Skeletal muscle satellite cell (primary cell): Measurements from ENCODE around the gene NUDT5.

Source experiments
- H3K27me3 ChIP-seq: 2 replicates; pipeline ENCODE4 v1.7.0; 2013; ENCODE audit warnings: low read length; ENCODE audit not compliant: control insufficient read depth, insufficient read depth
- H3K36me3 ChIP-seq: 2 replicates; pipeline ENCODE4 v1.7.0; 2013; ENCODE audit warnings: mild to moderate bottlenecking, control low read depth, low read length; ENCODE audit not compliant: insufficient read depth
- H3K4me1 ChIP-seq: 2 replicates; pipeline ENCODE4 v1.7.0; 2013; ENCODE audit warnings: low read length; ENCODE audit not compliant: control insufficient read depth, insufficient read depth
- H3K4me2 ChIP-seq: 2 replicates; pipeline ENCODE4 v1.7.0; 2013; ENCODE audit warnings: mild to moderate bottlenecking, low read length
- H3K4me3 ChIP-seq: 2 replicates; pipeline ENCODE4 v1.7.0; 2013; ENCODE audit warnings: low read length
- H3K9ac ChIP-seq: 2 replicates; pipeline ENCODE4 v1.7.0; 2013; ENCODE audit warnings: mild to moderate bottlenecking, low read depth, low read length, moderate library complexity
- H3K9me3 ChIP-seq: replicated peaks from 2 replicates; pipeline ENCODE4 v1.7.0; 2013; ENCODE audit warnings: mild to moderate bottlenecking, control low read depth, low read length

The NUDT5 gene

DNA sequence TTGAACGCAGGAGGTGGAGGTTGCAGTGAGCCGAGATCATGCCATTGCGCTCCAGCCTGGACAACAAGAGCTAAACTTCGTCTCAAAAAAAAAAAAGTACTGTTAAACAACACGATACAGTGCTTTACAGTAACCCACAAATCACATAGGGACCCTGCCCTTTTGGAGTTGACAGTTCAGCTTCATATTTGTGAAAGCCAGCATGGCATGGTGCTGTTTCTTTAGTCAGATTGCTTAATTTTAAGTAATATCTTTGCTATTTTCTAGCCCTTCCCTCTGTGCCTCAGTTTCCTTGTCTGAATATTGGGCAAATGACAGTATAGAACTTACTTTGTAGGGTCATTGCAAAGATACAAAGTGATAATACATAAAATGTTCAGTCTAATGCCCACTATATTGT is 5.2 kb upstream of the NUDT5 start:
- Histone ChIP-seq H3K9ac (no peak overlapping the region), H3K27me3 (no peaks in the 10 kb centered on the region), H3K4me2 (no peak overlapping the region), H3K9me3 (no peaks in the 10 kb centered on the region), H3K4me3 (no peak overlapping the region), H3K4me1 (peaks cover 7% of the 10 kb centered on the region), H3K36me3 (peaks cover 46% of the 10 kb centered on the region)

DNA sequence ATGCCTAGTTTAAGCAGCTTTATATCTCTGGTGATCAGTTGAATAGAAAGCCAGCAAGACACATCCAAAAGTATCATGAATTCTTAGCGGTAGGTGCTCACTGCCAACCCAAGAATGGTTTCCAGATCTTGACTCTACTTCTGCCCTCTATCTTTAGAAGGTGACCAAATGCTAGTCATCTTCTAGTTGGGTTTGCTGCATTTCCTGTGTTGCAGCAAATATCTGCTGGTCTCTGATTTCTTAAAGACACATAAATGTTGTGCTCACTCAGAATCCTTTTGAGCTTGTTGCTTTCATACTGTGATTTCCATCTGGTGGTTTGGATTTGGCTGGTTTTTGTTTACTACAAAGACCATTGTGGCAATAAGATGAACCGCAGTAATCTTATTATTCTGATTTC is 2.5 kb upstream of the NUDT5 start:
- H3K36me3 ChIP-seq = peaks cover 33% of the 10 kb centered on the region
- H3K9me3 ChIP-seq = no peaks in the 10 kb centered on the region
- peak overlapping the region; percentile 3 for H3K4me3 ChIP-seq
- peaks cover 14% of the 10 kb centered on the region for H3K4me1 ChIP-seq
- H3K9ac ChIP-seq = no peak overlapping the region
- peak overlapping the region; percentile 59 for H3K4me2 ChIP-seq
- no peaks in the 10 kb centered on the region for H3K27me3 ChIP-seq

DNA sequence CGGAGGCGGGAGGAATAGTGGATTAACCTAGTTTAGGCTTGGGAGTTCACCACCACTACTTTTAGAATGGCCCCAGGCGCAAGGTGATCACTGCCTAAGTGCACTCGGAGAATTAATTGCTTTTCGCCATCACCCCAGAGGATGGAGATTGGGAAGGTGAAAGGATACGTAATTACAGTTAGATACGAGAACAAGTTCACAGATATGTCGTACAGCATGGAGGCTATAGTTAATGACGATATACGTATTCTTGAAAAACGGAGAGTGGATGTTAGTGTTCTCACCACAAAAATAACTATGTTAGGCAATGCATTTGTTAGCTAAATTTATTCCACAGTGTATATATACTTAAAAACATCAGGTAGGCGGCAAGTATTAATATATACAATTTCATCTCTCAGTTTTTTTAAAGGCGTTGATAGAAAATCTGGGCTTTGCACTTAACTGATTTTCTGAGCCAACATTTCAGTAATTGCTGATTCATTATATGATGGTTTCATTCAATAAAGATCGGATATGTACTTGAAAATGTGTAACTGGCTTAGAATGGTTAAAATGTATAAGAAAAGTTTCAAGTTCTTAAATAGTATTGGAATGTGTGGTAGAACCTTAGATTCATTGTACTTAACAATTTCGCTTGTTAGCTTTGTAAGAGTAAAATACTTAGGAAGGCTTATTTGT is 980 bp upstream of the NUDT5 start:
- Histone ChIP-seq H3K27me3 (no peaks in the 10 kb centered on the region), H3K9ac (peak overlapping the region; percentile 97), H3K4me3 (peak overlapping the region; percentile 93), H3K36me3 (peaks cover 19% of the 10 kb centered on the region), H3K9me3 (no peaks in the 10 kb centered on the region), H3K4me1 (peaks cover 22% of the 10 kb centered on the region), H3K4me2 (peak overlapping the region; percentile 88)

DNA sequence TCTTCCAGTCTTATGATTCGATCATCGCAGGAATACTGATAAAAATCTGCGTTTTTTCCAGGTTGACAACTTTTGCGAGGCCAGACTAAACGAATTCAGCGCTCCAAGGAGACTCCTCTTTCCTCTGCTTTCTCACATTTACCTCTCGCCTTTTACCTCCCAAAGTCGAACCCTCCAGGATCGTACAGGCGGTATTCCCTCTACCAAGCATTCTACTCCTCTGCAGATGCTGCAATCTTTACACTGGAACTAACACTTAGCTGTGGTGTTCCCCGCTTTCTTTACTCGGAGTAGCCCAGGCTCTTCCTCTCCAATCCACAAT is 449 bp downstream of the NUDT5 start:
- Histone ChIP-seq H3K4me3 (peak overlapping the region; percentile 93), H3K9me3 (no peaks in the 10 kb centered on the region), H3K36me3 (peaks cover 9% of the 10 kb centered on the region), H3K9ac (peak overlapping the region; percentile 97), H3K27me3 (no peaks in the 10 kb centered on the region), H3K4me1 (peaks cover 30% of the 10 kb centered on the region), H3K4me2 (peak overlapping the region; percentile 88)

DNA sequence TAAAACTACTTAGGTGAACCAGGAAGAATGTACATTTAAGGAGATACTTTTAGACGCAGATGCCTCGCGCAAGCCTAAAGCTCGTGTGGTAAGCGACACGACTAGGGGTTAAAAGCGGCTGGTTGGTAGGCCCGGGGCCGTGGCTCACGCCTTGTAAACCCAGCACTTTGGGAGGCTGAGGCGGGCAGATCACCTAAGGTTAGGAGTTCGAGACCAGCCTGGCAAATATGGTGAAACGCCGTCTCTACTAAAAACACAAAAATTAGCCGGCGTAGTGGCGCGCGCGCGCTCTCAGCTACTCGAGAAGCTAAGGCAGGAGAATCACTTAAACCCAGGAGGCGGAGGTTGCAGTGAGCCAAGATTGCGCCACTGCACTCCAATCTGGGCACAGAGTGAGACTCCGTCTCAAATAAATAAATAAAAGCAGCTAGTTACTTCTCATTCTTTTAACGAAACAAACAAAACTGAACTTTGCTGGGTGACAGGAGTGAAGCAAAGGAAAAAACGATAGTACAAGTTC is 879 bp downstream of the NUDT5 start:
- H3K36me3 ChIP-seq = peaks cover 9% of the 10 kb centered on the region
- peak overlapping the region; percentile 88 for H3K4me2 ChIP-seq
- peaks cover 30% of the 10 kb centered on the region for H3K4me1 ChIP-seq
- H3K4me3 ChIP-seq = peak overlapping the region; percentile 93
- H3K27me3 ChIP-seq = no peaks in the 10 kb centered on the region
- no peaks in the 10 kb centered on the region for H3K9me3 ChIP-seq
- peak overlapping the region; percentile 97 for H3K9ac ChIP-seq

DNA sequence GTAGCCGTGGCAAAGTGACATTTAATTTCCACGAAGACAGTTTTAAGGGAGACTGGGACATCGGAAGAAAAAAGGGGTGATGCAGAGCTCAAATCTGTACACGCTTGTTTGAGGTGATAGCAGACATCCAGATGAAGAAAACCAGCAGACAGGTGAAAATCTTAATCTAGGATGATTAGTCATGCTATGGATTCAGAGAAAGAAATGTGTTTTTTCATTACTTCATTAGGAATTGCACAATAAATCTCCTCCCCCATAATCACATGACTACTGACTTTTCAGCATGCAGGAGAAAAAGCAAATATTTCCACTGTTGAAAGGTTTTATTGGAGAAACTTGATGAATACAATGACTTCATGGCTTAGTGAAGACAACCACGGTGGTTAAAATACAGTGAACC is 2.5 kb downstream of the NUDT5 start:
- Histone ChIP-seq H3K36me3 (no peaks in the 10 kb centered on the region), H3K27me3 (no peaks in the 10 kb centered on the region), H3K4me2 (peak overlapping the region; percentile 23), H3K9ac (no peak overlapping the region), H3K4me1 (peaks cover 28% of the 10 kb centered on the region), H3K4me3 (no peak overlapping the region), H3K9me3 (no peaks in the 10 kb centered on the region)

DNA sequence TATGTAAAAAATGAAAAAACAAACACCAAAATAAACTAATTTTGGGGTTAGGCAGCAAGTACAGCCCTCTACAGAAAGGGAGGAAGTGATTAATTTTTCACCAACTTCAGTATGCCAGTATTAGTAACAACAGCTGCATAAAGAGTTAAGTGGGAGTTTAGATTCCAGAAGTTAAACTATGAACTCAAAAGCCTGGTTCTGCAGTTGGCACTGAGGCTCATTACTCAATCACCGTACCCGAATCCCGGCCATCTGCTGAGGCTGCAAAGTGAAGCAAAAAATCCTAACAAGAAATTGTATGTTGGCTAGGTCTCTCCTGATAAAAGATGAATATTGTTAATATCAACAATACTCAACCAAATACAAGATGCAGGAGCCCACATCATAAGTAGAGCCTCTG is 4.0 kb downstream of the NUDT5 start:
- no peak overlapping the region for H3K4me3 ChIP-seq

DNA sequence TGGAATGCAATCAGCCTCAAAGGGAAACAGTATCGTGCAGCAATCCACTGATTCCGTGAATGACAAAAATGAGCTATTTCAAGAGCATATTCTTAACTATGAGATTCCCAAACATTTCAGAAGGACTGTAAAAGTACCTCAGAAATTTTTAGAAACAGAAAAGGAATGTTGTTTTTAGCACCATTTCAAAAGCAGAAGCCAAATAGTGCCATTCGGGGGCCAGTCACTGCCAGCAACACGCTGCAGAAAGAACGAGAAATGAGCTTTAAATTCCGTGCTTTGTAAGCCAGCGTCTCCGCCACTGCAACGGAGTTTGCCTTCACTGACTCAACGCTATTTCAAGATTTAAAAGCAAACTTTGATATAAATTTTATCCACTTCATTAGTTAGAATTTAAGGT is 6.3 kb downstream of the NUDT5 start:
- no peaks in the 10 kb centered on the region for H3K27me3 ChIP-seq
- no peaks in the 10 kb centered on the region for H3K9me3 ChIP-seq
- peaks cover 15% of the 10 kb centered on the region for H3K36me3 ChIP-seq
- H3K4me3 ChIP-seq = no peak overlapping the region
- no peak overlapping the region for H3K4me2 ChIP-seq
- peaks cover 23% of the 10 kb centered on the region for H3K4me1 ChIP-seq
- H3K9ac ChIP-seq = no peak overlapping the region

More for the DNA sequence above, 4.0 kb downstream of the NUDT5 start:
- peaks cover 23% of the 10 kb centered on the region for H3K4me1 ChIP-seq
- H3K9ac ChIP-seq = peak overlapping the region; percentile 51
- H3K36me3 ChIP-seq = no peaks in the 10 kb centered on the region
- no peaks in the 10 kb centered on the region for H3K27me3 ChIP-seq
- H3K4me2 ChIP-seq = peak overlapping the region; percentile 51
- no peaks in the 10 kb centered on the region for H3K9me3 ChIP-seq

DNA sequence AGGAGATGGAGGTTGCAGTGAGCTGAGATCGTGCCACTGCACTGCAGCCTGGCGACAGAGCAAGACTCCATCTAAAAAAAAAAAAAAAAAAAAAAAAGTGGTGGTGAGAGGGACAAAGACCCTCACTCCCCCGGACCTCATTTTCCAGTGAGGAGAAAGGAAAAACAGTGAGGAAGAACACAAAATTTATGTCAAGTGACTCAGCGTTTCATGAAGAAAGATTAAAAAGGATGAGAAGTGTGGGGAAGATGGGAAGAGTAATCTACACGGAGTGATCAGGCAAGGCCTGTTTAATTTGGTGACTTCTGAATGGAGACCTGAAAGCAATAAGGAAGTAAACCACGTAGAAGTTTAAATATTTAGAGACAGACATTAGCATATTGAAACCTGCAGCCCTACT is 7.0 kb downstream of the NUDT5 start:
- H3K27me3 ChIP-seq = no peaks in the 10 kb centered on the region
- H3K9ac ChIP-seq = no peak overlapping the region
- peaks cover 21% of the 10 kb centered on the region for H3K4me1 ChIP-seq
- H3K4me3 ChIP-seq = no peak overlapping the region
- H3K4me2 ChIP-seq = no peak overlapping the region
- H3K9me3 ChIP-seq = no peaks in the 10 kb centered on the region
- peaks cover 19% of the 10 kb centered on the region for H3K36me3 ChIP-seq

DNA sequence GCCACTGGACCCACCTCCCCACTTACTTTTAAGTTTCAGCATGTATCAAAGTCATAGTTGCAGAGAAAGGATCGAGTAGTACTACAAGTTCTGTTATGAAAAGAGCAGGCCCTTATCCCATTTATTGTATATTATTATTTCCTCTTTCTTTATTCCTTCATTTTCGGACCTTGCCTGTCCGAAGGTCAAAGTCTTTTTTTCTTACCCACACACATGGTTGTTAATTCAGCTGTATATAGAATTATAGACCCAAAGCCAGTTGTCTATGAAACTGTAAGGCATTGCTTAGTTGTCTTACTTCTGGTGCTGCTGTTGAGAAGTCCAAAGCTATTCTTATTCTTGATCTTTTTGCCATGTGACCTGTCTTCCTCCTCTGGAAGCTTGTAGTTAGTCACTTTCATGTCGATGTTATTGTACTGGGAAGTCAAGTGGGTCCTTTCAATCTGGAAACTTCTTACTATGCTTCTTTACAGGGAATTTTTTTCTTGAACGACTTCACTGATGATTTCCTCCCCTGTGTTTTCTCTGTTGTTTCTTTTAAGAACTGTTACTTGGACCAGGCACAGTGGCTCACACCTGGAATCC is 8.3 kb downstream of the NUDT5 start:
- no peaks in the 10 kb centered on the region for H3K9me3 ChIP-seq
- peaks cover 28% of the 10 kb centered on the region for H3K36me3 ChIP-seq
- no peaks in the 10 kb centered on the region for H3K27me3 ChIP-seq
- H3K4me2 ChIP-seq = no peak overlapping the region
- H3K9ac ChIP-seq = no peak overlapping the region
- no peak overlapping the region for H3K4me3 ChIP-seq
- peaks cover 13% of the 10 kb centered on the region for H3K4me1 ChIP-seq

DNA sequence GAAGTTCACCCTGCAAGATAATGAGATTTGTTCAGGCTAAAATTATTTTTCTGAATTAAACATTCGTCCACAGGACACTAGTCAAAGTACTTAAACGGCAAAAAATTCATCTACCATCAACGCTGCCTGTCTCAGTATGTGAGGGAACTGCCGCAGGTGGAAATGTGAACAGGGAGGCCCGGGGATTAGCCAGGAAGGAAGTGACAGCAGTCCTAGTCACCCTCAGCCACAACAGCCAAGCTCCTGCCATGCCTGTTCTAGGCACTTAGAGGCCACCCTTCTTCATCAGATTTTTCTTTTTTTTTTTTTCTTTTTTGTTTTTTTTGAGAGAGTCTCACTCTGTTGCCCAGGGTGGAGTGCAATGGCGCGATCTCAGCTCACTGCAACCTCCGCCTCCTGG is 9.4 kb downstream of the NUDT5 start:
- Histone ChIP-seq H3K9me3 (no peaks in the 10 kb centered on the region), H3K4me2 (no peak overlapping the region), H3K27me3 (no peaks in the 10 kb centered on the region), H3K36me3 (peaks cover 28% of the 10 kb centered on the region), H3K4me3 (no peak overlapping the region), H3K4me1 (peaks cover 6% of the 10 kb centered on the region), H3K9ac (no peak overlapping the region)

DNA sequence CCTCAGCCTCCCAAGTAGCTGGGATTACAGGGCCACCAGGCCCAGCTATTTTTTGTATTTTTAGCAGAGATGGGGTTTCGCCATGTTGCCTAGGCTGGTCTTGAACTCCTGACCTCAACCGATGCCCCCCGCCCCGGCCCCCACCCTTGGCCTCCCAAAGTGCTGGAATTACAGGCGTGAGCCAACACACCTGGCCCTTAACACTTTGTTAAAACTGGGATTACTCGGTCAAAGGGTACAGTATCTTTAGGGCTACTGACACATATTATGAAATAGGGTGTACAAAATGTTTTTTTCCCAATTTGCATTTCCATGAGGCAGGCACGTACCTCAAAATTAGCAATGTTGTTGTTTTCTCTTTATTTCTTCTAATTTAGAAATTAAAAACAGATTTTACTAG is 11.5 kb downstream of the NUDT5 start:
- Histone ChIP-seq H3K9ac (no peak overlapping the region), H3K9me3 (no peaks in the 10 kb centered on the region), H3K36me3 (peaks cover 39% of the 10 kb centered on the region), H3K27me3 (no peaks in the 10 kb centered on the region), H3K4me1 (no peaks in the 10 kb centered on the region), H3K4me2 (no peak overlapping the region), H3K4me3 (no peak overlapping the region)
